OCI-LY1 (cell line): ENCODE measurements around the gene CCNY.

Experiments
- H2AFZ ChIP-seq: fragments of 200-600 bp; sonication (generic), shearing (Covaris generic); 2 replicates; pipeline ENCODE4 v1.6.0; 2014; ENCODE audit warnings: antibody characterized with exemption, mild to moderate bottlenecking, low read length
- H3F3A ChIP-seq: fragments of 200-600 bp; sonication (generic), shearing (Covaris generic); 2 replicates; pipeline ENCODE4 v1.6.0; 2014; ENCODE audit warnings: mild to moderate bottlenecking, antibody characterized with exemption, low read length, moderate library complexity; ENCODE audit not compliant: insufficient read depth
- H3K27ac ChIP-seq: fragments of 200-600 bp; sonication (generic); 2 replicates; pipeline ENCODE4 v1.5.1; 2014; ENCODE audit warnings: low read length, mixed run types, mild to moderate bottlenecking, low read depth; ENCODE audit not compliant: poor library complexity, severe bottlenecking
- H3K27me3 ChIP-seq: fragments of 200-600 bp; sonication (generic); 2 replicates; pipeline ENCODE4 v1.6.0; 2014; ENCODE audit warnings: antibody characterized with exemption, mild to moderate bottlenecking, low read length, moderate library complexity; ENCODE audit not compliant: insufficient read depth
- H3K36me3 ChIP-seq: fragments of 200-600 bp; sonication (generic); 2 replicates; pipeline ENCODE4 v1.6.1; 2014; ENCODE audit warnings: mild to moderate bottlenecking, antibody characterized with exemption, low read length, moderate library complexity, mixed read lengths; ENCODE audit not compliant: insufficient read depth
- H3K4me1 ChIP-seq: fragments of 200-600 bp; sonication (generic); 2 replicates; pipeline ENCODE4 v1.5.1; 2014; ENCODE audit warnings: mild to moderate bottlenecking, low read length, moderate library complexity; ENCODE audit not compliant: insufficient read depth, severe bottlenecking
- H3K4me2 ChIP-seq: fragments of 200-600 bp; sonication (generic), shearing (Covaris generic); 2 replicates; pipeline ENCODE4 v1.6.1; 2014; ENCODE audit warnings: low read length
- H3K4me3 ChIP-seq: fragments of 200-600 bp; sonication (generic); 2 replicates; pipeline ENCODE4 v1.5.1; 2014; ENCODE audit warnings: low read length, low read depth, mild to moderate bottlenecking, mixed read lengths; ENCODE audit not compliant: poor library complexity, severe bottlenecking
- H3K79me2 ChIP-seq: fragments of 200-600 bp; shearing (Covaris generic); 2 replicates; pipeline ENCODE4 v1.6.1; 2016; ENCODE audit warnings: mixed run types, low read length, mixed read lengths; ENCODE audit not compliant: insufficient read depth
- H3K9ac ChIP-seq: fragments of 200-600 bp; sonication (generic), shearing (Covaris generic); 2 replicates; pipeline ENCODE4 v1.6.1; 2014; ENCODE audit warnings: mild to moderate bottlenecking, low read length, mixed read lengths
- H3K9me2 ChIP-seq: fragments of 200-600 bp; sonication (generic), shearing (Covaris generic); 2 replicates; pipeline ENCODE4 v1.6.1; 2014; ENCODE audit warnings: low read depth, mild to moderate bottlenecking, low read length, mixed read lengths
- H3K9me3 ChIP-seq: fragments of 200-600 bp; shearing (Covaris generic); 2 replicates; pipeline ENCODE4 v1.6.1; 2014; ENCODE audit warnings: low read length, mixed read lengths
- H4K20me1 ChIP-seq: fragments of 200-600 bp; sonication (generic), shearing (Covaris generic); 2 replicates; pipeline ENCODE4 v1.6.0; 2016; ENCODE audit warnings: mild to moderate bottlenecking, low read length; ENCODE audit not compliant: insufficient read depth
- CTCF ChIP-seq: fragments of 200-600 bp; sonication (generic), shearing (Covaris generic); IDR thresholded peaks from 2 replicates; pipeline ENCODE4 v1.5.1; 2017; ENCODE audit warnings: mild to moderate bottlenecking, antibody characterized with exemption, low read length, moderate library complexity, mixed read lengths
- EZH2 ChIP-seq: fragments of 200-600 bp; sonication (generic), shearing (Covaris generic); IDR thresholded peaks from 2 replicates; pipeline ENCODE4 v1.8.0; 2017; ENCODE audit warnings: borderline replicate concordance, mixed run types, mild to moderate bottlenecking, antibody characterized with exemption, low read length, moderate library complexity, mixed read lengths

Gene CCNY

GRCh38 chr10:35613597-35614226 is 277.4 kb downstream of the CCNY start:
- Histone ChIP-seq H3K4me2 (no peak overlapping the region), H3F3A (no peaks in the 10 kb centered on the region), H3K9me3 (no peaks in the 10 kb centered on the region), H2AFZ (no peak overlapping the region), H3K9ac (no peak overlapping the region), H3K4me3 (no peak overlapping the region), H3K27ac (no peak overlapping the region), H3K4me1 (no peaks in the 10 kb centered on the region), H3K9me2 (no peaks in the 10 kb centered on the region), H4K20me1 (no peaks in the 10 kb centered on the region), H3K36me3 (no peaks in the 10 kb centered on the region), H3K27me3 (no peaks in the 10 kb centered on the region), H3K79me2 (no peaks in the 10 kb centered on the region)
- TF ChIP-seq CTCF = peak; percentile 18; the same call in 1 of the 2 replicates
- no peak for TF ChIP-seq EZH2

GRCh38 chr10:35614312-35614711 is 278.0 kb downstream of the CCNY start:
- Histone ChIP-seq H2AFZ (no peak overlapping the region), H3K9ac (no peak overlapping the region), H3K27me3 (no peaks in the 10 kb centered on the region), H3K4me3 (no peak overlapping the region), H3K4me1 (no peaks in the 10 kb centered on the region), H3K9me2 (no peaks in the 10 kb centered on the region), H3K79me2 (no peaks in the 10 kb centered on the region), H3K36me3 (no peaks in the 10 kb centered on the region), H3F3A (no peaks in the 10 kb centered on the region), H3K4me2 (no peak overlapping the region), H3K9me3 (no peaks in the 10 kb centered on the region), H3K27ac (no peak overlapping the region), H4K20me1 (no peaks in the 10 kb centered on the region)
- TF ChIP-seq EZH2 = no peak
- TF ChIP-seq CTCF = no peak
